Measurements from ENCODE around the gene ARFGAP3. TPM values are rescaled to one million over a fixed set of nuclear protein-coding genes. Genes with fewer than 3 reads are reported as not detected.

ARFGAP3 gene
- total RNA-seq, 2 donors from 2014 or later: 52.9 to 68.9 TPM

- Histone ChIP-seq H3K9me3 (no peaks in the 10 kb centered on the region), H3K36me3 (peaks cover 32% of the 10 kb centered on the region), H3K27me3 (replicated peaks; ENCODE audit: insufficient read depth) (no peaks in the 10 kb centered on the region), H3K4me3 (no peak overlapping the region), H3K27ac (peak overlapping the region; percentile 52 to 77), H3K4me1 (ENCODE audit: control insufficient read depth in 1 of 2, low read depth in 2 of 2) (peaks cover 11 to 25% of the 10 kb centered on the region in 2 donors)
- no peak for TF ChIP-seq CTCF (IDR thresholded peaks at IDR 0.05)
- no peak for DNase-seq (ENCODE audit: low spot score)
- ATAC-seq (ENCODE audit: insufficient number of reproducible peaks, low FRiP score, low read depth): no peak
Measured at GRCh38 chr22:42869463-42869862, 12.4 kb upstream of the ARFGAP3 start.

GRCh38 chr22:42868751-42869251, 11.7 kb upstream of the ARFGAP3 start:
- DNase-seq (ENCODE audit: low spot score): no peak
- Histone ChIP-seq H3K9me3 (no peaks in the 10 kb centered on the region), H3K27ac (peak overlapping the region; percentile 52 to 77), H3K36me3 (peaks cover 29% of the 10 kb centered on the region), H3K27me3 (replicated peaks; ENCODE audit: insufficient read depth) (no peaks in the 10 kb centered on the region), H3K4me1 (ENCODE audit: control insufficient read depth in 1 of 2, low read depth in 2 of 2) (peaks cover 11 to 25% of the 10 kb centered on the region in 2 donors), H3K4me3 (no peak overlapping the region)
- ATAC-seq (ENCODE audit: insufficient number of reproducible peaks, low FRiP score, low read depth): no peak
- TF ChIP-seq CTCF (IDR thresholded peaks at IDR 0.05): no peak

- Histone ChIP-seq H3K36me3 (peaks cover 12% of the 10 kb centered on the region), H3K4me3 (no peak overlapping the region), H3K4me1 (ENCODE audit: control insufficient read depth in 1 of 2, low read depth in 2 of 2) (peaks cover 11 to 31% of the 10 kb centered on the region in 2 donors), H3K9me3 (no peaks in the 10 kb centered on the region), H3K27ac (no peak overlapping the region), H3K27me3 (replicated peaks; ENCODE audit: insufficient read depth) (no peaks in the 10 kb centered on the region)
- no peak for TF ChIP-seq CTCF (IDR thresholded peaks at IDR 0.05)
- DNase-seq (ENCODE audit: low spot score) (no peak), ATAC-seq (ENCODE audit: insufficient number of reproducible peaks, low FRiP score, low read depth) (no peak)
Measured at GRCh38 chr22:42866100-42866499, 9.0 kb upstream of the ARFGAP3 start.

- H3K27me3 ChIP-seq (replicated peaks; ENCODE audit: insufficient read depth): no peaks in the 10 kb centered on the region
- TF ChIP-seq CTCF (IDR thresholded peaks at IDR 0.05): no peak
- peaks cover 11 to 37% of the 10 kb centered on the region in 2 donors for H3K4me1 ChIP-seq (ENCODE audit: control insufficient read depth in 1 of 2, low read depth in 2 of 2)
- DNase-seq (ENCODE audit: low spot score) (no peak), ATAC-seq (ENCODE audit: insufficient number of reproducible peaks, low FRiP score, low read depth) (no peak)
- peaks cover 7% of the 10 kb centered on the region for H3K36me3 ChIP-seq
- no peak overlapping the region for H3K4me3 ChIP-seq
- H3K27ac ChIP-seq: no peak overlapping the region
- no peaks in the 10 kb centered on the region for H3K9me3 ChIP-seq
Measured at GRCh38 chr22:42865536-42865935, 8.5 kb upstream of the ARFGAP3 start.

- no peaks in the 10 kb centered on the region for H3K9me3 ChIP-seq
- peaks cover 2 to 26% of the 10 kb centered on the region in 2 donors for H3K4me1 ChIP-seq (ENCODE audit: control insufficient read depth in 1 of 2, low read depth in 2 of 2)
- ATAC-seq (ENCODE audit: insufficient number of reproducible peaks, low FRiP score, low read depth): no peak
- DNase-seq (ENCODE audit: low spot score): no peak
- H3K36me3 ChIP-seq: peaks cover 2% of the 10 kb centered on the region
- H3K27ac ChIP-seq: no peak overlapping the region
- no peaks in the 10 kb centered on the region for H3K27me3 ChIP-seq (replicated peaks; ENCODE audit: insufficient read depth)
- no peak for TF ChIP-seq CTCF (IDR thresholded peaks at IDR 0.05)
- H3K4me3 ChIP-seq: no peak overlapping the region
Measured at GRCh38 chr22:42863349-42863961, 6.4 kb upstream of the ARFGAP3 start.
